Ureter (tissue), 1 donor: ENCODE measurements around the gene MAP2K5. TPM values are rescaled to one million over a fixed set of nuclear protein-coding genes. Genes with fewer than 3 reads are reported as not detected.

Source experiments
- DNase-seq: peaks from one replicate; pipeline ENCODE4 v3.0.0-alpha.2; 2020; ENCODE audit warnings: low spot score
- total RNA-seq: library from RNA; stranded (reverse); gene quantifications from one replicate; pipeline ENCODE4 v1.2.4, GENCODE V29; 2023
- donor health status: DM: yes; HTN: yes; CAD: no.

The MAP2K5 gene
- total RNA-seq, 1 donor from 2014 or later, result 31.1 TPM

DNA sequence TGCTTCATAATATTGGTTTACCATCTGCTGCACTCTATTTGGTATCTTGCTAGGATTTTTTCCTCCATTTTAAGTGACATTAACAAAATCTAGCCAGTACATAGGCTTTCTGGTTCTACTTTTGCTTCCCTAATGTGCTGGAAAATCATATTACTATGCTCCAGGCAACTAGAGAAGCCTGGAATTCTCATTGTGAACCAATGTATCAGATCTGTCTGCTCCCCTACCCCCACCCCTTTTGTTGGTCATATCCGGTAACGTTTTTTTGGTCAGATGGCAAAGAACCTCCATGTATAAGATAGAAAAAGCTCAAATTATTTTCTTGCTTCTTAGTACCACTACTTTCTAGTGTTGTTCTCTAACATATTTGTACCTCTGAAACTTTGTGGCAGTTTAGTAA is 17.1 kb downstream of the MAP2K5 start:
- no peak for DNase-seq

DNA sequence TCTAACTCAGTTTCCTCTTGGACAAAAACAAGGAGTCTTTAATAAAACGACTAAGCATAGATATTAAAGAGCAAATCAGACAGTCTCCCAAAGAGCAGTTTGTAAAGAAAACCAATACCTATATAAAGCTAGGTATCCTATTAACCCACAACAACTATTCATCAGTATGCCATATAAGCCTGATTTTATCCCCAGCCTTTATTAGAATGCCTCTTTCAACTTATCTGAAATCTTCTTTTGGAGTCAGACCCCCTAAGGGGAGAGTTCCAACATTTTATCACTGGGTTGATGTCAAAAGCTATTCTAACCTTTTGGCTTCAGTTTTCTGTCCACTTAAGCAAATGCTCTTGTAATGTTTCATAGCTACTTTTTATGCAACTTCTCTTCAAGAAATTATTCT is 17.8 kb downstream of the MAP2K5 start:
- no peak for DNase-seq

DNA sequence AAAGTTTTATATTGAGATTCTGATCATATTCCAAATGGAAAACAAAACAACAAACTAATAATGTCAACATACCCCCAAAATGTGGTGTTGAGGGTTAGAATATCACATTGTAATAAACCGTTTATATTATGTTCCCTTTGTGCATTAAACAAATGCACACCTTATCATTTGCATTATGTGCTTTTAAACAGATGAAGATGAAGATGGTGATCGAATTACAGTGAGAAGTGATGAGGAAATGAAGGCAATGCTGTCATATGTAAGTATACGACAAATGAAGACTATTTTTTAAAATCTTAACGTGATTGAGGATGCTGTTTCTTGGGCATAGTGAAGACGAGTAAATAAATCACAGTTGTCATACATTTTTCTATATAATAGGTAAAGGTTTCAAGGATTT is 20.6 kb downstream of the MAP2K5 start:
- DNase-seq, result no peak

DNA sequence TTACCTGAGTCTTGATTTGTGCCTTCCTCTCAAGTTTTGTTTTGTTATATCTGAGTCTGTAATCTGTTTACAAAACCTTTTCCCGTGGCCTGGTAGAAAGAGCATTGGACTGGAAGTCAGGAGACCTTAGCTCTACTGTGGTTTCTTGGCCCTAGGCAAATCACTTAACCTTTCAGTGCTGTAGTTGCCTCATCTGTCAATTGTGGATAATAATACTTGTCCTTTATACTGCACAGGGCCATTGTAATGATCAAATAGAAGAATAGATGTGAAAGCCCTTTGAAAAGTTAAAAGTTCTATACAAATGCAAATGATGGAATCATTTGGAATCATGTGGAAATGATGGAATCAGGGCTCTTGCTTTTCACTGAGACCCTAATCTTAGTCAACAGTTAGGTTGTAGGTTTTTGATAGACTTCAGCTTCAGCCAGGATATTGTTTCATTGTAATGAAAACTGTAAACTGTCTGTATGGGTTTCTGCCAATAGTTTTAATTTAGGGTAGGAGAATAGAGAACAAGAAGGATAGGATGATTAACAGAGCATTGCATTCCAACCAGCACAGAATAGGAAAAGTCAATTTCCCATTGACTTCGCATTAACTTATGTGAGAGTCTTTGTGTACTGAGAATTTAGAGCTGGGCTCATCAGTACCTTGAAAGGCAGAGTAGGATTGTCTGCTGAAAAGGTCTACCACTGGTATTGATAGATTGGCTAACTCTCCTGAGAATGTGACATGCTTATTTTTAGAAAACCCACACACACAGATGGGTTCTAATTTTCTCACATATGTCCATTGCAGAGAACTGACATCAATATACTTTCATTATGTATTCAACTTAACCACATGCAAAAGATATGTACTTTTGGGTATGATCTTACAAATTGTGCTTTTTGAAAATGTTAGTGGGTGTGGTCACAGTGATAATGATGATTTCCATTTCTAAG is 21.8 kb downstream of the MAP2K5 start:
- no peak for DNase-seq

DNA sequence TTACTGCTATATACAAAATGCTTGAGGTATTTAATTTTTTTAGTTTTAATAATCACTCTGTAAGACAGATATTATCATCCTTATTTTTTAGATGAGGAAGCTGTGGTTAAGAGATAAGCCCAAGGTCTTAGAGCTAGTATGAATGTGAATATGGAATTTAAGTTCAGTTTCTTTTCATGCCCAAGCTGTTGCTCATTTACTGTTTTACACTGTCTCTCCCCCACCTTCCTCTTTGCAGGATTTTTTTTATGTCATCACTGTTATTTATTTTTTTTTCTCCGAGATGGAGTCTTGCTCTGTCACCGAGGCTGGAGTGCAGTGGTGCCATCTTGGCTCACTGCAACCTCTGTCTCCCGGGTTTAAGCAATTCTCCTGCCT is 22.5 kb downstream of the MAP2K5 start:
- no peak for DNase-seq

DNA sequence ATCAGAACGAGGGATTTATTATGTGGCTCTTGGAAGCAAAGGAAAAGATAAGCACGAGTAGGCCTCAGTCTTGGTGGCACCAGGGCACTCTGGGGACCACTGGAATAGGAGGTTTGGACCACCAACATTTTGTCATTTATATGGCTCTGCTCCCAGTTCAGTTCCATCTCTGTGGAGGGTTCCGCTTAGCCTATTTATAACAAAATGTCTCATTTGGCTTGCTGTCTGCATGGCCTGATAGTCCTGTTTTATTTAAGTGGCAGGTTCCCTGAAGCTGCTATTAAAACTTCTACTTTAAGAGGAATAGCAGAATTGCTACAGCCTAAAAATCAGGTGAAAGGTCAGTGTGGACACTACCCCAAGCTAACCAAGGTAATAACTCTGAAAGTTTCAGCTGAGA is 27.2 kb downstream of the MAP2K5 start:
- no peak for DNase-seq

DNA sequence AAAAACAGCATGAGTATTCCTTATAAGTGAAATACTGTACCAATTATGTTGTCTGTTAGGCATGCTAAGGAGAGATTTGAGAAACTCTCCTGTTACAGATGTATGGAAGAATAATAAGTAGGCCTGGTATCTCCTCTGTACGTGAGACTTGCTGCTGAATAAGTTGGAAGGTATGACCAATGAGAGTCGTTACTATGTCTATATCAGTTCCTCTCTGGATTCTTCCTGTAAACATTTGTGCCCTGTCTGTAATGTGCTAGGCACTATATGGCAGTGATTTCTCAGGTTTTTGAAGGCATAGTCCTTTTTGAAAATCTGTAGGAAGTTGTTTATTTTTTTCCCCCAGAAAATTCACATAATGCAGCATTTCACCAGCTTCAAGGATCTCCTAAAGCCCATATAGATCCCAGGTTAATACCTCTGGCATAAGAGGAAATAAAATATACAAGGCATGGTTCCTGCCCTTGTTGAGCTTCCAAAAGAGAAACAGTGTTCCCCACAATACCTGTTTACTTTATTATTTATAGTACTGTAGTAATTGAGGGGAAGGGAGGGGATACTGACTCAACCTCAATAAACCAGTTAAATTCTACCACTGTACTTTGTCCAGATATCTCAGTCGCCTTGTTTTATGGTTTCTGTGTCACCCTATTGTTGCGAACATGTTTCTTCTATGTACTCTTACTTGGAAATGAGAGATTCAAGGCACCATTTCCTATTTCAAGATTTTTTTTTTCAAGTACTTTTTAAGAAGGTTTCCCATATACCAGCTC is 28.6 kb downstream of the MAP2K5 start:
- DNase-seq, result no peak

DNA sequence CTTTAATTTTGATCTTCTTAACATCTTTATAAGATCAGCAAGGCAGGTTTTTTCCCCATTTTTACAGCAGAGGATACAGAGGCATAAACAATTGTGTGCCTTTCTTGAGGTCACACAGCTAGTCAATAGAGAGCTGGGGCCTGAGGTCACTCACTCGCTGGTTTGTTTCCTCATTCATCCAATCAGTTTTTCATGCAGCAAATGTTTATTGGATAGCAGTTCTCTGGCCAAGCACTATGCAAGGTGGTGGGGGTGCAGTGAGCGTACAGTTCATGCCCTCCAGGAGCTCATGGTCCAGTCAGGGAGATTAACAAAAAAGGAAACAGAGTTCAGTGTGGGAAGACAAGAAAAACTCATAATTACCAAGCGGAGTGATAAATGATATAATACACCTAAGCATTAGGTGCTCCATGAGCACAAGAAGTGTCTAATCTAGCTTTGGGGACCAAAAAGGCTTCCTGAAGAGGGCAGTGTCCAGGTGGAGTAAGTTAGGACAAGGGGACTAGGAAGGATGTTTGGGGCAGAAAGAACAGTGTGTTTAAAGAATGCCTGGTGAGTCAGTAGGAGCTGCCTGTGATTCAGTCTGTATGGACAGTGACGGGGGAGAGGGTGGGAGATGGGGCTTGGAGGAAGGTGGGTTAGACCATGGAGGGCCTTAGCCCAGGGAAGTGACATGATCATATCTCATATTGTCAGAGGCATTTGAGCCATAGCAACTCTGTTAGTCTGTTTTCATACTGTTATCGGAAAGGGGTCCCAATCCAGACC is 29.3 kb downstream of the MAP2K5 start:
- DNase-seq, result no peak

DNA sequence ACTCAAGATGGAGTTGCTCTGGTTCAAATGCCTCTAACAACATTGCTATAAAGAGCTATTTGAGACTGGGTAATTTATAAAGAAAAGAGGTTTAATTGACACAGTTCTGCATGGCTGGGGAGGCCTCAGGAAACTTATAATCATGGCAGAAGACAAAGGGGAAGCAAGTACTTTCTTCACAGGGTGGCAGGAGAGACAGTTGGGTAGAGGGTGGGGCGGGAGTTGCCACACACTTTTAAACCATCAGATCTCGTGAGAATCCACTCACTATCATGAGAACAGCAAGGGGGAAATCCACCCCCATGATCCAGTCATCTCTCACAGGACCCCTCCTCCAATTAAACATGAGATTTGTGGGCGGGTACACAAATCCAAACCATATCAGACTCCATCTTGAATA is 30.7 kb downstream of the MAP2K5 start:
- DNase-seq, result no peak

DNA sequence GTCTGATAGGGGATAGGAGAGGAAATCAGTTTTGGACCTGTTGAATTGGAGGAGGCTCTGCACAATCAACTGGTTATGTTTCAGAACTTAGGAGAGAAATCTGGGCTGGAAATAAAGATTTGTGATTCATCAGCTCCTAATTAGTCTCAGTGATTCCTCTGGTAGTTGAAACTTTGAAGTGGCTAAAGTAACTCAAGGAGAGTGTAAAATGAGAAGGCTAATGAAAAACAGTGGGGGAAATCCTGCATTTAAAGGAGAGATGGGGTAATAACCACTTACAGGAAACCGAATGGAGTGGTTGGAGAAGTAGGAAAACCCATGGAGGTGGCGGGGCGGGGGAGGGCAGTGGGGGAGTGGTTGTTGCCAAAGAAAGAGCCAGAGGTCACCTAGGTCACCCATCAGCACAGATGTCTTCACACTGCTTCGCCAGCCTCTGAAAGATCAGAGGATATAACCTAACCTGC is 32.6 kb downstream of the MAP2K5 start:
- no peak for DNase-seq

DNA sequence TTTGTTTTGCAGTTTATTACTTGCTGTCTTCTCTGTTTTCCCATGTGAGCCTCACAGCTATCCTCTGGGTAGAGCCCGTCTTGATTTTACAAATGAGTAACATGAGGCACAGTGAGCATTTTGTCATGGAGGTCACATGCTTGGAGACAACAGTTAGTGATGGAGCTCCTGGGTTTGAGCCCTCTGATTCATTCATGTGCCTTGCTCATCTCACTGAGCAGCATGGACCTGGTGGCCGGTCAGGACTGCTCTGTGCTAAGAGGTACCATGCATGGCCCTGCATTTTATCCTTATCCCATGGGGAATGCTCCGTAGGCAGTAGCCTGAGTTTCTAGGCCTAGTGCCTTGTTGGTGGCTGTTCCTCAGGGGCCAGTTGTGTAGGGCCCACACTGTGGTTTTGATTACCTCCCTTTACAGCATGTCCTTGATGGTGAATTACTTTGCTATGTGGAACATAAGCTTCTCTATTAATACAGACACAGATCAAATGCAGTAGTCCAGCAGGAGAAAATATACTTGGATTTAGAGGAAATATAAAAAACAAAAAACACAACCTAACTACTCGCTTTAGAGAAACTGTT is 35.6 kb downstream of the MAP2K5 start:
- no peak for DNase-seq

DNA sequence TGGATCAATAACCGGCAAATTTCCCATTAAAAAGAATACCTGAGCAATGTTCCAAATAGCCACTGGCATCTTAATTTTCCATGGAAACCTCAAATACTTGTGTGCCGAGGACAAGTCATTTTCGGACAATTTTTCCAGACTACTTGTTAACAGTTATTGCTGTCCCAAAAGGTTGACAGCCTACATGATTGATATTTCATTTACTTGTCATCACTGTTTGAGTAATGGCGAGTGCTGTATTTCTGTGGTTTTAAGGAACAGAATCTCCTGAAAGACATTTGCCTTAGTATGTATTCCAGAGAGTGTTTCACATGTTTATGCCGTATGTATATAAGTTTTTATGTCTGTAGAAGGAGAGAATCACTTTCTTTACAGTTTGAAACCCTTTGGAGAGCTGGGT is 36.7 kb downstream of the MAP2K5 start:
- DNase-seq, result no peak

DNA sequence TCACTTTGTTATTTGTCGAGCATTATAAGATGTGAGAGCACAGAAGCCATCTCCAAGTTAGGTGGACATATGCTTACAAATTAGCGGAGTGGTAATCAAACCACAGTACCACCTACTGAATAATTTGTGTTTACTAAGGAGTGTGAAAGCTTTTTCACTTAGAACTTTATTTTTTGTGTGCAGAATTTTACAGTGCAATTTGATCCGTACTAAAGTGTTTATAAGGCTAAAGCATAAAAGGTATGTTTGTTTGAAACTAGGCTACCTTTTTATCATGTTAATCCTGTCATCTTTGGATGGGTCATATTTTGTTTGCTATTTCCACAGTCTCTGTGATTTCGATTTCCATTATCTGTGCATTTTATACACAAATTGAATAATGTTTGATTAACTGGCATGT is 37.5 kb downstream of the MAP2K5 start:
- no peak for DNase-seq

DNA sequence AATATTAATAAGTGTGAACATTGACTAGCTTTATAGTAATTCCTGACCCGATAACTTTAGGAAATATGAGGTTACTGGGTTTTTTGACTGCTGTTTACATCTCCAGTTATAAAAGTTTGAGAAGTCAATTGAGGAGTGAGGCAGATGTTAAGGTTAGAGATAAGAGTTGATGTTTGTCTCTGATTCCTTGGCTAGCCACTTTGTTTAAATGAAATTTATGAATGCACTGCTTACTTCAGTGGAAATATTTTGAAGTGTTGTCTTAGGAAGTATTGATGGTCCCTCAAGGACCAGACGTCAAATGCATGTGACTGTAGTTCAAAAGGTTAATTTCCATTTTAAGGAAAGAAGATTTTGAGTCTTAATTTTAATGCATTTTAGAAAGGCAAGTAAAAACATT is 41.7 kb downstream of the MAP2K5 start:
- no peak for DNase-seq

DNA sequence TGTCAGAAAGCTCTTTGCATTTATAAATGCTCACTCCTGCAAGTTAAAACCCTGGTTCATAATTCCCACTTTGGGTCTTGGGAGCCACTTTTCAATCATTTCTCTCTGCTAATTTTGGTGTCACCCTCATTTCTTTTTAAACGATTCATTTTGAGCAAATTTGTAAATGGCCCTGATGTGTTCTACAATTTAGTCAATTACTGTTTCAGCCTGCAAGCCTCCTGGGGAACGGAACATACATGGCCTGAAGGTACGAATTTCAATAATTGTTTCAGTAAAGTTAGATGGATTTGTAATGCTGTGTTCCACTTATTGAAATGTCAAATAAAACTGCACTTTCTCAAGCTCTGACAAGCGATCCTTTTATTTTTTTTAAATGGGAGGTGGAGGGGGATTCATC is 43.2 kb downstream of the MAP2K5 start:
- no peak for DNase-seq

DNA sequence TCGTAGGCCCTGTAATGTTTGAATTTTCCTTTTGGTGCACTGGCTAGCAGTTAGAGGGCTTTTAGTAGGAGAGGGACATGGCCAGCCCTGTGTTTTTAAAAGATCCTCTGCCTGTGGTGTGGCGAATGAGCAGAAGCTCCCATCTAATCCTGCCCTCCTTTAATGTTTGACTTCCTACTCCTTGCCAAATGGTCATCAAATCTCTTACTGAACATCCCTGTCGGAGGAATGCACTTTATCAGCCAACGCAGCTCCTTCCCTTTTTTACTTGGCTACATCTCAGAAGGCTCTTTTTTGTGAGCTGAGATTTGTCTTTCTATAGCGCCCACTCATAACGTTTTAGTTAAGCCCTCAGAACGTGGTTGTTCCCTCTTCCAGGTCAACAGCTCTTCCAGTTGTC is 44.8 kb downstream of the MAP2K5 start:
- DNase-seq, result no peak

DNA sequence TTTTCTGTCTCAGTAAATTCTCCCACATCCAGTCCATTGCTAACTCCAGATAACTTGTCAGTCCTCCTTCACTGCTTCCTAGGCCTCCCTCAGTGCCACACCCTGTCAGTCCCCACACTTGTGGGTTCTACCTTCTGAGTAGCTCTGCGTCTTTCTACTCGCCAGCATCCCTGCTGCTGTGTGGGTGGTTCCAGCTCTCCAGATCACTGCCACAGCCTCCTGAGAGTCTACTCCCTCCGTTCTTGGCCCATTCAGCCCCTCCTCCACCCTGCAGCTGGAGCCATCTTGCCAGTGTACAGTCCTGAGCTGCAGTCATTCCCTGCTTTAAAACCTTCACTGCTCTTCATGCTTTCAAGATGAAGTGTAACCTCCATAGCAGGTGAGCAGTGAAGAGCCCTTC is 45.3 kb downstream of the MAP2K5 start:
- no peak for DNase-seq

DNA sequence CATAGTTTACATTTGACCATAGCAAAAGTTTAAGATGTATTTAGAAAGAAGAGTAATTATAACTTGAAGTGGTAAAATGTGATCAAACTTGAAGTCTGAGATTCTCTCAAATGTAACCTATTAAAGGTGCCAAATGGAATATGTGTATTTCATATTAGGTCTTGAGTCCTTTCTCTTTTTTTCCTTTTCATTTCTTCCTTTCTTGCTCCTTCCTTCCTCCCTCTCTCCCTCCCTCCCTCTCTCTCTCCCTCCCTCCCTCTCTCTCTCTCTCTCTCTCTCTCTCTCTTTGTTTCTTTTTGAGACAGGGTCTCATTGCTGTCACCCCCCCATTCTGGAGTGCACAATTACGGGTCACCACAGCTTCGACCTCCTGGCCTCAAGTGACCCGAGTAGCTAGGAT is 47.7 kb downstream of the MAP2K5 start:
- DNase-seq, result no peak

DNA sequence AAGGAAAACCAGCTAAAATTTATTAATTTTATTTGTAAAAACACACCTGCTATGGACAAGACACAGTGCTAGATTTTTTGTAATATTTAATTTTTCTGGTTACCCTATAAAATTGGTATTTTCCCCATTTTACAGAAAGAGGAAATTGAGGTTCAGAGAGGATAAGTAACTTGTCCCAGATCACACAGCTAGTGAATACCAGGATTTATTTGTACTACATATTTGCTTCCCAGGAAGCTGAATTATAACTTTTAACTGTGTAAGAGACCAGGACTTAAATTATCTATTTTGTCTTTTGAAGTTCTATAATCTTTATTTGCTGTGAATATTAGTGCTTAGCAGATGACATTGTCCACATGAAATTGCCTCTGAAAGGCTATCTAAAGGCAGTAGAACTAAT is 49.7 kb downstream of the MAP2K5 start:
- DNase-seq, result no peak

DNA sequence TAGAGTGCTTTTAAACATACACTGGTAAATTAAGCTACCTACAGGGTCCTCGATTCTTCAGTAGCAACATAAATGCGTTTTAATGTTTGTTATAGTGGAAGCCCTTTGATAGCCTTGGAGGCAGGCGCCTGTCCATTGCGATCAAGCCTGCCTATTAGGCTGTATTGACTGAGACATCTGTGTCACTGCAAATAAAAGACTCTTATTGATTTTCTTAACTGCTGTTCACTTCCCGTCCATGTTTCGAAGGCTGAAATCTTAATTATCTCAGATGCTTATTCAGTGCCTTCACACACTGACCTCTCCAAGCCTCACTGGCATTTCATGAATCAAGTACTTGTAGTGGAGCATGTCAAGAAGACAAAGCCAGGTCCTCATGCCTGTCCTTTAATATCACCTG is 51.1 kb downstream of the MAP2K5 start:
- DNase-seq, result no peak

DNA sequence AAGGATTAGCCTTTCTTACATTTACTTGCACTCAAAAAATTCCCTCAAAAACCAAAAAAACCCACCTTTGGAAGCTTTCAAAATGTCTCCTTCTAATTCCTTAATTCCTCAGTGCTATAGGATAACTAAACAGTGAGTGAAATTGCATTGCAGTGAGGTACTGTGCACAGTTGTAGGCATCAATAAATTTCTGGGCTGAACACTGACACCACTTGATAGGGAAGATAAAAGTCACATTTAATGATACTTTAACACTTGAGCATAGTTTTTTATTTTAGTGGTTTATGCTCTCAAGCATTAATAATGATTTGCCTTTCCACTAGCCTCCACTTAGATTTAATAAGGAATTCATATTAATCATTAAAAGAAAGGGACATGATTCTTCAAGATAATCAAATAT is 52.3 kb downstream of the MAP2K5 start:
- no peak for DNase-seq

DNA sequence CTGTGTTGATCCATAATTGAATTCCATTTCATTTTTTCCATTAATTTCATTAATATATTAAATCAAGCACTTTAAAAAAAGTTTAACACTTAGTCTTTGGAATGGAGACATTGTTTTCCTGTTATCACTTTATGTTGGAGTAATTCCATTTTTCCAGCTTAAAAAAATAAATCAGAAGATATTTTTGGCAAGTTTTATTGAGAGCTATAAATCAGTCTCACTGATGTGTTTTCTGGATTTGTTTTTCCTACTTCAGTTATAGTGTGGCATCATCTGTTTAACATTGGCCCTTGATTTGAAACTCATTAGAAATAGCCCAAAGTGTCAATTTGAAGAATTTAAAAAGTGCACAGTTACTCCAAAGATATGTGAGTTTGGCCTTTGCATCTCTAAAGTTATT is 53.1 kb downstream of the MAP2K5 start:
- no peak for DNase-seq
